CD4-positive, alpha-beta T cell treated with Interleukin-12 subunit alpha and Interleukin-12 subunit beta, for 1 hour (primary cell): ENCODE measurements around the gene AGPAT4.
"Not testable (repeated sequence)": the region's sequence is repeated elsewhere in the genome, so short reads cannot be mapped to it uniquely, and the experiment has no call there.

Experiments
- DNase-seq: peaks from one replicate; pipeline ENCODE4 v3.0.0-alpha.2; 2020

AGPAT4 gene, protein sequence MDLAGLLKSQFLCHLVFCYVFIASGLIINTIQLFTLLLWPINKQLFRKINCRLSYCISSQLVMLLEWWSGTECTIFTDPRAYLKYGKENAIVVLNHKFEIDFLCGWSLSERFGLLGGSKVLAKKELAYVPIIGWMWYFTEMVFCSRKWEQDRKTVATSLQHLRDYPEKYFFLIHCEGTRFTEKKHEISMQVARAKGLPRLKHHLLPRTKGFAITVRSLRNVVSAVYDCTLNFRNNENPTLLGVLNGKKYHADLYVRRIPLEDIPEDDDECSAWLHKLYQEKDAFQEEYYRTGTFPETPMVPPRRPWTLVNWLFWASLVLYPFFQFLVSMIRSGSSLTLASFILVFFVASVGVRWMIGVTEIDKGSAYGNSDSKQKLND

DNA sequence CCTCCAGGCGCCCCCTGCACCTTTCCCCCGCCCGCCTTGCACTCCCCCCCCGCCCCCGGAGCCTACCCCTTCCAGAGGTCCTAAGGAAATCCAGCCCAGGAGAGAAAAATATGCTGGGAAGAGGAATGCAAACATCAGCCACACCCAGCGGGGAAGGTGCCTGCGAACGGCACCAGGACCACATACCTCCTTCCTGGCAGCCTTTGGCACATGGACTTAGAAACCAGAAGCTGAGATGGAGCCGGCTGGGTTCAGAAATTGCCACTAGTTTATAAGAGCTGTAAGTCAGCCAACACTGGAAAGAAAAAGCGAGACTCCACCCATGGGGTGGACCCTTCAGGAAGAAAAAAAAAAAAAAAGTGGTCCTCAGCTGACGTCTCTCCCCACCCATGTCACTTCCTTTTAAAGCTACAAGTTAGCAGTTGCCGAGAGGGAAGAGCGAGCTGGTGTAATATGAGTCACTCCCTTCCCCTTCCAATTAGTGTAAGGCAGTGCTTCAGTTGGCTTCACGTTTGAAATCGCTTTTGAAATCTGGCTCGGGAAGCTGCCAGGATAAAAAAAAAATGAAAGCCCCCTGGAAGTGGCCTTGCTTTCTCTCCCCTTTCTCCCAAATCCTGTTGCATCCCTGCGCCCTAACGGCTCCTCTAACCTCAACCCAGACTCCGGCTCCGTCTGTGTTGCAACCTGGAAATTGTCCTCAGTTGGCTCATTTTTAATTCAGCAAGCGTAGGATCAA, at the start of gene AGPAT4:
Gene AGPAT4, minus strand, starts transcription at position 310 of the 736 bp plus-strand sequence. CDS start 41,848 bp downstream, outside the sequence.
- peak; percentile 87 for DNase-seq

DNA sequence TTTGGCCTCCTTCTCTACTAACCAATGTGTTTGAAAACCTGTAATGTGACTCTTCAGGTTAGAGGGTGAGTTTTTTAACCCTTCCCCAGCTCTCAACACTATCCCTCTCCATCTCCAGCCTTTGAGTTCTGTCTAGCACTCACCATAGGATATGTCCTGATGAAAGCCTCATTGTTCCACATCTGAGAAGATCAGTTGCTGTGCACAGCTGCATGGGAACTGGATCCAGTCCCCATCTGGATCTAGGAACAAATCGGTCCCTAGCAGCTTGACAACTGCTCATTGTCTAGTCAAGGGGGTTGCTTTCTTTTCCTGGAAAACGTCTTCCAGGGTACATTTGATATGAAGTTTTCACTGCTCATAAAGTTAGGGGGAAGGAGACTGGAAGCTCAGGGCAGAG, 45.4 kb upstream of the AGPAT4 start:
- DNase-seq, result no peak

DNA sequence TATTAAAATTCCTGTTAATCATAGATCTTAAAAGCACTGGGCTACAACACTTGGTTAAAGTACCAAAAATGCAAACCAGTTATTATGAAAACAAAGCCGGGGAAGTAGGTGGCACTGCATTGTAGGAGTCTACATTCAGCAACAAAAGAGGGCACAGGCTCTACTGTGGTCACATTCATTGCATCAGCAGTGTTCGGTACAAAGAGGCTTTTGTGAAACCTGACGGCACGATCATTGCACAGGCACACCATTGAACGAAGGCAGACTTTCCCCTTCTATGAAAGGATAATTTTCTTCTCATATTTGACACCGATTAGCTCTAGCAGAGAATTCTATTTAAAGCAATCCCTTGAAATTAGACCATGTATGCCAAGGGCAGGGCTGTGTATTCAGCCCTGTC, 44.6 kb upstream of the AGPAT4 start:
- no peak for DNase-seq

DNA sequence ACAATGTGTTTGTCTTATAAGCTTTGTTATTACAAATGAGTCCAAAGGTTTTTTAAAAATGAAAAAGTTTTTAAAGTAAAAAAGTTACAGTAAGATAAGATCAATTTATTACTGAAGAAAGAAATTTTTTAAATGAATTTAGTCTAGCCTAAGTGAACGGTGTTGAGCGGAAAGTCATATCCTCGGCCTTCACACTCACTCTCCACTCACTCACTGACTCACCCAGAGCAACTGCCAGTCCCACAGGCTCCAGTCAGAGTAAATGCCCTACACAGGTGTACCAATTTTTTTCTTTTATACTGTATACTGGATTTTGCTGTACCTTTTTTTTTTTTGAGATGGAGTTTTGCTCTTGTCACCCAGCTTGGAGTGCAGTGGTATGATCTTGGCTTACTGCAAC, 42.7 kb upstream of the AGPAT4 start:
- DNase-seq, result no peak

DNA sequence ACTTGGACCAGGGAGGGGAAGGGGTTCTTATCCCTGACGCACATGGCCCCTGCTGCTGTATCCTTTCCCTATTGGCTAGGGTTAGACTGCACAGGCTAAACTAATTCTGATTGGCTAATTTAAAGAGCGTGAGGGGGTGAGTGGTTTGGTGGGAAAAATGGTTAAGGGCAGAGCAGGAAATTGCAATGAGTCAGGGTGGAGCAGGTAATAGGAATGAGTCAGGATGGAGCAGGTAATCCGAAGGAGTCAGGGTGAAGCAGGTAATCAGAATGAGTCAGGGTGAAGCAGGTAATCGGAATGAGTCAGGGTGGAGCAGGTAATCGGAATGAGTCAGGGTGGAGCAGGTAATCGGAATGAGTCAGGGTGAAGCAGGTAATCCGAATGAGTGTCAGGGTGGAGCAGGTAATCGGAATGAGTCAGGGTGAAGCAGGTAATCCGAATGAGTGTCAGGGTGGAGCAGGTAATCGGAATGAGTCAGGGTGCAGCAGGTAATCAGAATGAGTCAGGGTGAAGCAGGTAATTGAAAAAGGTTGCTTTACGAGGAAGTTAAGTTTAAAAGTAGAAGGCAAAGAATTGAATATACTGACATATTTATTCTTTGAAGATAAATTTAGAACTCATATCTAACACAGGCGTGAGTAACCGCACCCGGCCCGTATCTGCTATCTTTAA, 41.5 kb upstream of the AGPAT4 start:
- not testable (repeated sequence) for DNase-seq

DNA sequence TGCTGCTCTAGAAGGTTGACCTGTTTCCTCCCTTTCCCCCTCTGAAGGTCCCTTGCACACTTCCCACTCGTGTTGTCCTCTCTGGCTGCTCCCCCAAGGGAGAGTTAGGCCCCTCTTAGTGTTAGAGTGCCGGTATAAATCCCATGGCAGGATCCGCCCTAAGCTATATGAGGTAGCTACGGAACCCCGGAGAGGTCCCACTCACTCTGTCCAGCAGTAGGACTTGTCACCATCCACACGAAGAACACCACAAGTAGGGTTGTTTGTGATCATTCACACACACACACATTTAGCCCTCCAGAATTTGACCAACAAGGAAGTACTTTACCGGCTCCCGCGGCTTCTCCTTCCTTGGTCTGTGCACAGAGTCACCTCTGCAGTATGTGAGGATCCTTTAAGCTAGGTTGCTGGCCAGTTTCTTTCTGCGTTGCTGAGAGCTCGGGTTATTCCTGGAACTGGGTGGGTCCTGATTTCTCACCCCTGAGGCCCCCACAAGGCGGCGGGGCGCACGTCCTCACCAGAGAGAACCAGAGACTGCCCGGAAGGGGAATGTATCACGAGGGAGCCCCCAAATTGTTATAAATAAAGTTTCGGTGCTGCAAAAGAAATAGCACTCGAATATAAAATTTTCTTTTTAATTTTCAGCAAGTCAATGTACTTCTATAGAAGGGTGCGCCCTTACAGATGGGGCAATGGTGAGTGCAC, 40.8 kb upstream of the AGPAT4 start:
- not testable (repeated sequence) for DNase-seq

DNA sequence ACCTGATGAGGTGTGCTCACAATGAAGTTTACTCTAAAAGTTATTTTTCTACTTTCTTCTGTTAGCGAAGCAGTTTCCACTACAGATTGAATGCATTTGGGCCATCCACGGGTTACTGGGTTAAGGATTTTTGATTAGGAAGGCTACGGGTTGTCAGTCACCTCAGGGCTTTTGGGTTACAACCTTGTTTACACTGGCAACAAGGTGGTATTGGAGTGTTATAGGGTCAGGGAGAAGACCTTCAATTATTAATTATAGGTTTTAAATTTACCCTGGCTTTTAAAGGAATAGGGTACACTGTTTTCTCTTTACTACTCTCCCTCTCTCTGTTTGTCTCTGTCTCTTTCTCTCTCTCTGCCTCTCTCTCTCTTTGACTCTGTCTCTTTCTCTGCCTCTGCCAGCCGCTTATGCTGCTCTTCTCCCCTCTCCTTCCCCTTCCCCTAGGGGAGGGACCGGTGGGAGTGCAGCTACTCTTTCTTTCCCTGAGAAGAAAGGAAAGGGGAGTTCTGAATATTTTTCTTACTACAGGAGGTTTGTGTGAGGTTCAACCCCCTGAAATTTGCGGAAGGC, 40.2 kb upstream of the AGPAT4 start:
- DNase-seq, result no peak

DNA sequence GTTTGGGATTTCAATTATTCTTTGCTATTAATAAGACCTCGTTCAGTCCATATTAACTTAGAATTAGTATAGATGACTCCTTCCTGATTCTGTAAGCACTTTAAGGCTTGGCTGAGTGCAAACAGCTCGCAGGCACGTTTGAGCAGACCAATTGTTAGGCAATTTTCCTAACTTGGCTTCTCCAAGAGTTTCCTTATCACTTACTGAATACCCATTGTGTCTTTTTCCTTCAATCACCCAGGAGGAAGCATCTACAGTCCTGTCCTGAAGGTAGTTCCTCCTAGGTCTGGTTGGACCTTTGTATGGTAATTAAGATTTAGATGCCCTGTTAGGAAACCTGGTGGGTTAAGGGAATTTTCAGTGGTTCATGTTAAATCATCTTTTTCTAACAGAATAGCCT, 39.6 kb upstream of the AGPAT4 start:
- DNase-seq, result not testable (repeated sequence)

DNA sequence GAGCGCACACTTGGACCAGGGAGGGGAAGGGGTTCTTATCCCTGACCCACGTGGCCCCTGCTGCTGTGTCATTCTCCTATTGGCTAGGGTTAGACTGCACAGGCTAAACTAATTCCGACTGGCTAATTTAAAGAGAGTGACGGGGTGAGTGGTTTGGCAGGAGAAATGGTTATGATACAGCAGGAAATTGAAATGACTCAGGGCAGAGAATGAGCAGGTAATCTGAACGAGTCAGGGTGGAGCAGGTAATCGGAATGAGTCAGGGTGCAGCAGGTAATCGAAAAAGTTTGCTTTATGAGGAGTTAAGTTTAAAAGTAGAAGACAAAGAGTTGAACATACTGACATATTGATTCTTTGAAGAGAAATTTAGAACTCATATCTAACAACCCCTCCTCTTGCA, 35.9 kb upstream of the AGPAT4 start:
- not testable (repeated sequence) for DNase-seq

DNA sequence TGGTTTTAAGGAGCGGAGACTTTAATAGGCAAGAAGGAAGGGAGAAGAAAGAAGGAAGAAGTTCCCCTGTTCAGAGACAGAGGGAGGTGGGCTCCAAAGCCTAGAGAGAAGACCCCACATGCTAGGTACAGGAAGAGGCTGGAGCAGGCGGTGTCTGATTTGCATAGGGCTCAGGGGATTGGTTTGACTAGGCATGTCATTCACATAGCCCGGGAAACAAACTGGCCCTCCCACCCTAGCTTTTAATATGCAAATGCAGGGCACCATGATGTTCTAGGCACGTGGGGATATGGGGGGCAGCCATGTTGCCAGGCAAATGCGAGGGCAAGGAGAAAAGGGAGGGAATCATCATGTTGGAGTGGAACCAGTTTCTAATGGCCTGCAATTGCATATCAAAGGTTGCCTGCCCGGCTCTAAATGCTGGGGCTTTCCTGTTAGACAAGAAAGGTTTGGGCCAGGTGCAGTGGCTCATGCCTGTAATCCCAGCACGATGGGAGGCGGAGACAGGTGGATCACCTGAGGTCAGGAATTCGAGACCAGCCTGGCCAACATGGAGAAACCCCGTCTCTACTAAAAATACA, 34.3 kb upstream of the AGPAT4 start:
- no peak for DNase-seq

DNA sequence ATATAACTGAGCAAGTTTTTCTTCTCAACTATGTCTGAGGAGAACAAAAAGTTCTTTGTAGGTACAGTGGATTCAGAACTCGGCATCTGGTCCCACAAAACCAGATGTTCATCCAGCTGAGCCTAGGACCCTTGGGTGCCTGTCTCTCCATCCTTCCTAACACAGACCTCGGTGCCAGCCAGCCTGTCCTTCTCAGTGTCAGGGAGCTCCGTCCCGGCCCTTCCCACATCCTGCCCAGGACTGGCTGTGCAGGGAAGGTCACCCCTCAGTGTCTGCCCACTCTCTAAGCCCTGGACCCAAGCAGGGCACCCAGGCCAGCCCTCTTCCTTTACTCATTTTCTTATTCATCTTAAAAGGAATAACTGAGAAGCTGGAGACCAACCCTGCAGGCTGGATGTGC, 32.0 kb upstream of the AGPAT4 start:
- DNase-seq, result no peak

DNA sequence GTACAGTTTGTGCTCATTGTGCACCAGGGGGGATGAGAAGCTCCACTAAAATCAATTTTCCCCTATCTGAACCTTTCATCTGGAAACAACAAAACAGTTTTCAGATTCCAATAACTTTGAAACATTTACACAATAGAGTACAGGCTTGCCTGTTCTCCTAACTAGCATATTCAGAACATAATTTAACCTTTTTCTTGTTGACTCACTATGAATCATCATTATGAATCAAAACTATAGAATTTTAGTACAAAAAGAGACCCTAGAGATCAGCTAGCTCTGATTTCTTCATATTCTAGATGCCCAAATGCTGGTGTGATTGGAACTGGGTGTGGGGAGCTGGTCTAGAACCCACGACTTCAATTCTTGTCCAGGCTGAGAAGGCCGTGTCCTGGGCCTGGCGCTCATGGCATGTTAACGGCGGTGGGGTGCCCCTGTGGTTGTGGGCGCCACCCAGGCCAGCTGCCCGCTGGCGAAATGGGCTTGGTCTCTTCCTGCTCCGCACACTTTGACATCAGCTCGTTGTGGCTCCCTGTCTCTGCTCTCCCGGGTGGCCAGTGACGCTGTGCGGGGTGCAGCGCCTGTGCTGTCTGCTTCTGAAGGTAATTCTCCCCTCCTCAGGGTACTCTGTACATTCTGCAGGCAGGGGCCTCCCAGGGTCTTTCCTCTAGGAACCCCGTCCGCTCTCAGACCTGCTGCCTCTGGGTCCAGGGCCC, 29.9 kb upstream of the AGPAT4 start:
- no peak for DNase-seq

DNA sequence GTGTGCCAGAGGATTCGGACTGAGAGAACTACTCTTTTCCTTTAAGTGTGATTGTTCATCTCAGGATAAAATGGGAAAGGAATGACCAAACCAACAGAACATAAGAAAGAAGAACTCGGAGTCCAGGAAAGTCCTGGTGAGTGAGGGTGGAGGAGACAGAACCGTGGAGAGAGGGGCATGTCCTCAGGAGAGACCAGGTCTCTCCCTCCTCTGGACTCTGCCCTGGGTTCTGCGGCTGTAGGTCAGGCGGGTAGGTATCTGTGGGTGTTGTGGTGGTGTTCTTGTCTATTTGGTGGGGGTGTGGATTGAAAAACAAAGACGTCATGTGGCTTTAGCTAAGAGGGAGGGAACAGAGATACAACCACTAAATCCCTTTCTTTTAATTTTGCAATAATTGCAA, 29.1 kb upstream of the AGPAT4 start:
- no peak for DNase-seq

DNA sequence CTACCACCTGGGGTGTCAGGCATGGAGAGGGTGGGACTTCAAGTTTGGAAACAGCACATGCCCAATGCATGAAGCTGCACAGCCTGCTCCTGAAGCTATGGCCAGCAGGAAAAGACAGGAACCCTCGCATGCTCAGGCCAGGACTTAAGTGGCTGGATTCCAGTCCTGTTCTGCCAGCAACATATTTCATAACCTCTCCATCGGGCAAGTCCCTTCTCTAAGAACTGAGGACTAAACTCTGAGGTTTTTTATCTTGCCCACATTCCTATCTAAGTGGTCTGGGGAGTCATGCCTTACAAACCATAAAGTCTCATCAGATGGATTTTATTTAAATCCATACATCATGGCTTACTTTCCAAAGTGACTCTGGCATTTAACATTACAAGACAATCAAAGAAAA, 27.5 kb upstream of the AGPAT4 start:
- DNase-seq, result no peak

DNA sequence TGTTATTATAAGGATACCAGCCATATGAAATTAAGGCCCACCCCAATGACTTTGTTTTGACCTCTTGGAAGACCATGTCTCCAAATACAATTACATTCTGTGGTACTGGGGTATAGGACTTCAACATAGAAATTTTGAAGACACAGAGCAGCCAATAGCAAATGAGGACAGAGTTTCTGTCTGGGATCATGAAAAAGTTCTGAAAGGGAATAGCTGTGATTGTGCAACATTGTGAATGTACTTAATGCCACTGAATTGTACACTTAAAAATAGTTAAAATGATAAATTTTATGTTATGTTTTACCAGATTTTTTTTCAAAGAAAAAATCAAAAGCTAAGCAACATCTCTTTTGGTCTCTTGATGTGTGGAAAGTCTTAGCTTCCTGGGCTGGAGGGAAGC, 27.0 kb upstream of the AGPAT4 start:
- DNase-seq, result no peak

DNA sequence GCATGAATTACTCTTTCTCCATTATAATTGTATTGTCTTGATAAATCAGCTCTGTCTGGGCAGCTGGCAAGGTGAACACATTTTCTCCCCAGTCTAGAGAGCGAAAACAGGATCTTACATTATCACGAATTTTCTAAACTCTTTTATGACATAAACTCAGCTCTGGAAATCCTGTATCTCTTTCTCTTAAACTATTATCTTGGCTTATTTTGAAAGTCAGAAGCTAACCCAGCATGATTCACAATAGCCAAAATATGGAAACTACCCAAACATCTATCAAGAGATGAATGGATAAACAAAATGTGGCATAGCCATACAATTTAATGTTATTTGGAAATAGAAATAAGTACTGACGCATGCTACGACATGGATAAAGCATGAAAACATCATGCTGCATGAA, 25.9 kb upstream of the AGPAT4 start:
- no peak for DNase-seq

DNA sequence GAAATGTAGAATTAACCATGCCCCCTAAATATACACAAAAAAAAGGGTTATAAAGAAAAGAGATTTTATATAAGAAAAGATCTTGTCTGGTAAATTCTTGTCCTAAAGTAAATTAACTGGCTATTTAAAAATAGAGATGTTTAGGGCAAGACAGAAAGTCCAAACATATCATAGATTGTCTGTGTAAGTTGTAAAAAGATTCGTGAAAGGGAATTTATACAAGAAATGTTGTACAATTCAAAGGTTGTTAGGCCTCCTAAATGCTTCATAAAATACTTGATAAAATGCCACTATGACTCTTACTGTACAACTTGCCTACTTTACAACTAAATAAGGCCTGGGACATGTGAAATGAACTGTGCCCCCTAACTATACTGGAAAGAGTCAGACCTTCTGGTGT, 21.9 kb upstream of the AGPAT4 start:
- DNase-seq, result no peak

DNA sequence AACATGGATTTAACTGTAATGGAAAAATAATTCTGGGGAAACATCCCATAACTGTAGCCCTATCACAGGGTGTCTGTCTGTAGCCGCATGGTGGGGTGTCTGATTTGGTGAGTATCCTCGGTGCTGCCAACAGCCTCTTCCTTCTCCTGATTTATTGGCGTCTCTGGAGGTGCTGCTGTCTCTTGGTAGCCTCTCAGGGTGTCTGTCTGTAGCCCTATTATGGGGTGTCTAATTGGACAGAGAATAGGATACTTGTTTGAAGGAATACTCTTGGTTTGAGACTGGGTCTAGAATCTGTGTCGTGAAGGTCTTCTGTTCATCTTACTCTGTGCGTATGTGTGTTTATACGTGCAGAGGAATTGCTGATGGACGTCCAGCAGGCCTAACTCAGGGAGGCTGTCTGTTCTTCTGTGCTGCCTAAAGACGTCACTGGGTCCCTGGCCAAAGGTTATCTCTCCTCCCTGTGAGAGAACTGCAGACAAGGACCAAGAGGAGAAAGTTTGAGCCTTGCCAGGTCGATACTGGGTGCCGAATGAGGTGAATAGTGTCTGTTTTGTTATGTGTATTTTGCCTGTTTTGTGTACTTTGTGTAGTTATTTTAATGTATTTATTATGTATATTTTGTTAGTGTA, 18.9 kb upstream of the AGPAT4 start:
- DNase-seq, result no peak

DNA sequence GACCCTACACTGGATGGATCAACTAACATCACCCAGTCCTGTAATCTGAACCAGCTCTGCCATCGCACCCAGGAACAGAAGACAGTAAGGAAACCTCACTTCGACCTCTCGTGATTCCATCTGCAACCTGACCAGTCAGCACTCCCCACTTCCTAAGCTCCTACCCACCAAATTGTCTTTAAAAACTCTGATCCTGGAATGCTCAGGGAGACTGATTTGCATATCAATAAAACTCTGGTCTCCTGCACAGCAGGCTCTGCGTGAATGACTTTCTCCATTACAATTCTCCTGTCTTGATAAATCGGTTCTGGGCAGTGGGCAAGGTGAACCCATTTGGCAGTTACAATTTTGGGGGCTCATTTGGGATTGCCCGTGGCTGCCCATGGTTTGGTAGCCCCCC, 18.3 kb upstream of the AGPAT4 start:
- no peak for DNase-seq

DNA sequence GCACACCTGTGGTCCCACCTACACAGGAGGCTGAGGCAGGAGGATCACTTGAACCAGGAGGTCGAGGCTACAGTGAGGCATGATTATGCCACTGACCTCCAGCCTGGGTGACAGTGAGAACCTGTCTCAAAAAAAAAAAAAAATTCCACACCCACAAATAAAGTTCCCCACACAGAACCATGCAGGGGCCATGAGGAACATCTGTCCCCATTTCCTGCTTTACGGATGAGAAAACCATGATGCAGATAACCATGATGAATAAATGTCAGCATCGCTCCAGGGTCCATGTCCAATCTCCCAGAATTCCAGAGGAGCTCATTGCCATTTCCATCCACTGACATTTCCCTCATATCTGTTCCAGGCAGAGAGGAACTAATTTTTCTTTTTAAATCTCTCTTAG, 16.9 kb upstream of the AGPAT4 start:
- DNase-seq, result no peak

DNA sequence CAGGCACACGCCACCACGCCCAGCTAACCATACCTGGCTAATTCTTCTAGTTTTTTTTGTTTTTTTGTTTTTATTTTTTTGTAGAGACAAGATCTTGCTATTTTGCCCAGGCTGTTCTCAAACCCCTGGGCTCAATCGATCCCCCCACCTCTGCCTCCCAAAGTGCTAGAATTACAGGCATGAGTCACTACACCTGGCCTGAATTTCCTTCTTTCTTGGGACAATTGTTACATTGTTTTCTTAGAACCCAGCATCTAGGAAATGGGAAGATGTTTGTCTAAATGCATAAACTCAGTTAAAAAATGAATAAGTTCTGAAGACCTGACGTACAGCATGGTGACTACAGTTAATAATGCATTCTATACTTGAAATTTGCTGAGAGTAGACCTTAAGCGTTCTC, 10.8 kb upstream of the AGPAT4 start:
- no peak for DNase-seq
